PC-3 (cell line): Measurements from ENCODE around the gene ZNF423. TPM values are rescaled to one million over a fixed set of nuclear protein-coding genes. Genes with fewer than 3 reads are reported as not detected.

Experiments used
- ATAC-seq: fragments of 200-7000 bp; cut with Tn5 transposase; 2 replicates; pipeline ENCODE4 v1.9.1; 2020; ENCODE audit warnings: mild to moderate bottlenecking, moderate library complexity
- BruUV-seq: library from RNA; stranded (reverse); fragments of 400-500 nt; replicated peaks from 2 replicates; lab custom pipeline; 2021; lab: Mats Ljungman, UMichigan
- CTCF ChIA-PET: fragments of 300-600 bp; sonication (Branson Sonifier 250); formaldehyde crosslinking; loops from one replicate; lab custom pipeline; 2022; ENCODE audit warnings: antibody characterized with exemption; lab: Charles Lee
- POLR2A ChIA-PET: fragments of 300-600 bp; sonication (Branson Sonifier 250); formaldehyde crosslinking; loops from one replicate; lab custom pipeline; 2022; ENCODE audit warnings: antibody characterized with exemption; ENCODE audit not compliant: unreplicated experiment; lab: Charles Lee
- DNase-seq: peaks from one replicate; pipeline ENCODE4 v3.0.0-alpha.2; 2015
- H2AFZ ChIP-seq: fragments of 300-600 bp; sonication (generic); 2 replicates; pipeline ENCODE4 v1.6.0; 2016; ENCODE audit warnings: antibody characterized with exemption, low read length
- H3F3A ChIP-seq: fragments of 300-600 bp; sonication (generic); one replicate; pipeline ENCODE4 v1.6.0; 2017; ENCODE audit warnings: antibody characterized with exemption, low read length, control low read depth, mild to moderate bottlenecking; ENCODE audit not compliant: unreplicated experiment
- H3K27ac ChIP-seq: fragments of 300-600 bp; sonication (generic); 2 replicates; pipeline ENCODE4 v1.5.1; 2016; ENCODE audit warnings: mild to moderate bottlenecking, low read length
- H3K27me3 ChIP-seq: fragments of 300-600 bp; sonication (generic); 2 replicates; pipeline ENCODE4 v1.6.1; 2016; ENCODE audit warnings: low read length, mixed read lengths
- H3K36me3 ChIP-seq: fragments of 300-600 bp; sonication (generic); 2 replicates; pipeline ENCODE4 v1.6.1; 2016; ENCODE audit warnings: low read depth, mixed run types, low read length, mixed read lengths
- H3K4me1 ChIP-seq: fragments of 300-600 bp; sonication (generic); 2 replicates; pipeline ENCODE4 v1.5.1; 2016; ENCODE audit warnings: low read length; ENCODE audit not compliant: insufficient read depth
- H3K4me2 ChIP-seq: fragments of 300-600 bp; sonication (generic); 2 replicates; pipeline ENCODE4 v1.6.0; 2016; ENCODE audit warnings: low read length
- H3K4me3 ChIP-seq: fragments of 300-600 bp; sonication (generic); 2 replicates; pipeline ENCODE4 v1.5.1; 2016; ENCODE audit warnings: mild to moderate bottlenecking, low read length, mixed read lengths
- H3K79me2 ChIP-seq: fragments of 300-600 bp; sonication (generic); 2 replicates; pipeline ENCODE4 v1.6.1; 2017; ENCODE audit warnings: low read length, mixed read lengths
- H3K9ac ChIP-seq: fragments of 300-600 bp; sonication (generic); 2 replicates; pipeline ENCODE4 v1.6.0; 2016; ENCODE audit warnings: mild to moderate bottlenecking, low read length
- H3K9me2 ChIP-seq: fragments of 300-600 bp; sonication (generic); replicated peaks from 2 replicates; pipeline ENCODE4 v1.6.1; 2016; ENCODE audit warnings: mixed run types, low read length, mixed read lengths
- H3K9me3 ChIP-seq: fragments of 300-600 bp; sonication (generic); 2 replicates; pipeline ENCODE4 v1.6.1; 2016; ENCODE audit warnings: low read length, mixed read lengths
- H4K20me1 ChIP-seq: fragments of 300-600 bp; sonication (generic); 2 replicates; pipeline ENCODE4 v1.6.1; 2016; ENCODE audit warnings: low read length, mixed read lengths
- EZH2 ChIP-seq: fragments of 300-600 bp; sonication (generic); IDR thresholded peaks from one replicate; pipeline ENCODE4 v1.6.1; 2017; ENCODE audit warnings: antibody characterized with exemption, mild to moderate bottlenecking, low read length; ENCODE audit not compliant: unreplicated experiment
- EZH2phosphoT487 ChIP-seq: fragments of 300-600 bp; sonication (generic); IDR thresholded peaks from 2 replicates; pipeline ENCODE4 v1.6.1; 2018; ENCODE audit warnings: mild to moderate bottlenecking, antibody characterized with exemption, low read length, borderline replicate concordance
- intact Hi-C: fragments of 100-400 bp; cut with micrococcal nuclease; formaldehyde crosslinking; loops from 2 replicates; pipeline ENCODE4 v1.9.0; 2023
- total RNA-seq: library from RNA; depleted of rRNA; stranded (reverse); fragments of >200 nt; gene quantifications from 2 replicates; pipeline ENCODE4 v1.2.3, GENCODE V29; 2014
- TF ChIP-seq, protein P1 (sequence below): fragments of 300-600 bp; sonication (generic); conservative IDR thresholded peaks from 2 replicates; pipeline ENCODE4 v1.5.1; 2017; ENCODE audit warnings: antibody characterized with exemption, low read depth, mild to moderate bottlenecking, low read length

ZNF423 gene
- total RNA-seq, 1 experiment from 2014 or later, result not detected

DNA sequence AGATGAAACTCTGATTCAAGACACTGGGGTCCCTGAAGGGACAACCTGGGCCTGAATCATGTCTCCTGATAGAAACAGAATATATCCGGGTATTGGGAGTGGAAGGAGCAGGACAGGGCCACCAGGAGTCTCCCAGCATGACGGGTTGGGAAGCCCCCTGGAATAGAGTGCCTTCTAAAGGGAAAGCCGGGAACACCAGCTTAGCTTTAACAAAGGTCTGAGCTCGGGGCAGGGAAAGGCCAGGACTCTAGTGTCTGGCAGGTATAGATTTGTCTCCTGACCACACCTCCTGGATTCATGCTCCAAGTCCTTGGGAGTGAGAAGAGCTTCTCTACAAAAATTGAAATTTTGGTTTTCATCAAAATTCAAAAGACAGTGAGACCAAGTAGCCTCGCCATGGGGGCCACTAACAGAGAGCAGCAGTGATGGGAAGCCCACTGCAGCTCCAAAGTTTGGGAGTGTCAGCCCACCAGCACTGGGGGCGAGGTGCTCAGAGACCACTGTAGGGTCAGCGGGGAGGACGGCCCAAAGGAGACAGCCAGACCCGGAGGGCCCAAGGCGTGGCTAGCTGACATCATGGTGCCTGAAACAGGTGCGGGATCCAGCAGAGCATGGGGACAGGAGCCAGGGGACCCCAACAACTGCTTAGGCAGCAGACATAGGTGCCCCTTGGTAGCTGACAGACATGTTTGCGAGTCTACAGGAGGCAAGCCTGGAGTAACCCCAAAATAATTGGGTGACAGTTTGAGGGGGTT lies 401.3 kb downstream of the ZNF423 start:
- CTCF ChIA-PET, result no interaction called here
- no peaks in the 10 kb centered on the region for H3F3A ChIP-seq
- no peaks in the 10 kb centered on the region for H3K79me2 ChIP-seq
- POLR2A ChIA-PET, result no interaction called here
- no peak overlapping the region for H3K4me3 ChIP-seq
- DNase-seq (no peak), ATAC-seq (no peak)
- H3K9me2 ChIP-seq, result no peaks in the 10 kb centered on the region
- no peaks in the 10 kb centered on the region for H3K4me1 ChIP-seq
- BruUV-seq, result no TSS peak
- no peak overlapping the region for H3K9ac ChIP-seq
- no peaks in the 10 kb centered on the region for H4K20me1 ChIP-seq
- no peaks in the 10 kb centered on the region for H3K9me3 ChIP-seq
- 0 out of 2 replicates have a peak, but pooled peaks cover 5% of the 10 kb centered on the region for H3K27me3 ChIP-seq
- no peaks in the 10 kb centered on the region for H3K36me3 ChIP-seq
- no peak overlapping the region for H3K4me2 ChIP-seq
- no peak for TF ChIP-seq EZH2phosphoT487
- TF ChIP-seq, protein P1, sequence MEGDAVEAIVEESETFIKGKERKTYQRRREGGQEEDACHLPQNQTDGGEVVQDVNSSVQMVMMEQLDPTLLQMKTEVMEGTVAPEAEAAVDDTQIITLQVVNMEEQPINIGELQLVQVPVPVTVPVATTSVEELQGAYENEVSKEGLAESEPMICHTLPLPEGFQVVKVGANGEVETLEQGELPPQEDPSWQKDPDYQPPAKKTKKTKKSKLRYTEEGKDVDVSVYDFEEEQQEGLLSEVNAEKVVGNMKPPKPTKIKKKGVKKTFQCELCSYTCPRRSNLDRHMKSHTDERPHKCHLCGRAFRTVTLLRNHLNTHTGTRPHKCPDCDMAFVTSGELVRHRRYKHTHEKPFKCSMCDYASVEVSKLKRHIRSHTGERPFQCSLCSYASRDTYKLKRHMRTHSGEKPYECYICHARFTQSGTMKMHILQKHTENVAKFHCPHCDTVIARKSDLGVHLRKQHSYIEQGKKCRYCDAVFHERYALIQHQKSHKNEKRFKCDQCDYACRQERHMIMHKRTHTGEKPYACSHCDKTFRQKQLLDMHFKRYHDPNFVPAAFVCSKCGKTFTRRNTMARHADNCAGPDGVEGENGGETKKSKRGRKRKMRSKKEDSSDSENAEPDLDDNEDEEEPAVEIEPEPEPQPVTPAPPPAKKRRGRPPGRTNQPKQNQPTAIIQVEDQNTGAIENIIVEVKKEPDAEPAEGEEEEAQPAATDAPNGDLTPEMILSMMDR, result no peak
- no peak for TF ChIP-seq EZH2
- no peak overlapping the region for H2AFZ ChIP-seq
- no peak overlapping the region for H3K27ac ChIP-seq
- intact Hi-C loops, result no loop called here

DNA sequence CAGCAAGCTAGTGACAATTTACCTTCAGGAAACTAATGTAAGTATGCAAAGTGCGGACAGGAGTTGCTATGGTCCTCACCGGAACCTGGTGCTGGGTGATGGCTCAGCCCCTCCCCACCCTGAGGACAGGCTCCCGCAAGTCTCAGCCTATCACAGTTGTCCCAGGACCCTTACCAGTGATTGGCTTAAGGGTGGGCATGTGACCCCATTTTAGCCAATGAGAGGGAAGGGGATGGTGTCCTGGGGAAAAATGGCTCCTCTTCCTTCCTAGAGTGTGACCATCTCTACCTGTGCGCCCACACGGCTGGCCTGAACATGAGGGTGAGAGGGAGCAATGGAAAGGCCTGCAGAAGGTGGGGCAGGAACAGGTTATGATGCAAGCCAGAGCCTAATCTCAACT lies 401.9 kb downstream of the ZNF423 start:
- no peaks in the 10 kb centered on the region for H4K20me1 ChIP-seq
- DNase-seq (no peak), ATAC-seq (no peak)
- intact Hi-C loops, result no loop called here
- no peaks in the 10 kb centered on the region for H3F3A ChIP-seq
- ChIA-PET CTCF (no interaction called here), POLR2A (no interaction called here)
- 0 out of 2 replicates have a peak, but pooled peaks cover 5% of the 10 kb centered on the region for H3K27me3 ChIP-seq
- H3K27ac ChIP-seq, result no peak overlapping the region
- no peak overlapping the region for H3K9ac ChIP-seq
- TF ChIP-seq EZH2, result no peak
- TF ChIP-seq, protein P1, result no peak
- TF ChIP-seq EZH2phosphoT487, result no peak
- no peaks in the 10 kb centered on the region for H3K36me3 ChIP-seq
- H3K9me3 ChIP-seq, result no peaks in the 10 kb centered on the region
- no peak overlapping the region for H3K4me3 ChIP-seq
- H3K4me1 ChIP-seq, result no peaks in the 10 kb centered on the region
- no peak overlapping the region for H2AFZ ChIP-seq
- H3K4me2 ChIP-seq, result no peak overlapping the region
- H3K79me2 ChIP-seq, result no peaks in the 10 kb centered on the region
- BruUV-seq, result no TSS peak
- no peaks in the 10 kb centered on the region for H3K9me2 ChIP-seq

DNA sequence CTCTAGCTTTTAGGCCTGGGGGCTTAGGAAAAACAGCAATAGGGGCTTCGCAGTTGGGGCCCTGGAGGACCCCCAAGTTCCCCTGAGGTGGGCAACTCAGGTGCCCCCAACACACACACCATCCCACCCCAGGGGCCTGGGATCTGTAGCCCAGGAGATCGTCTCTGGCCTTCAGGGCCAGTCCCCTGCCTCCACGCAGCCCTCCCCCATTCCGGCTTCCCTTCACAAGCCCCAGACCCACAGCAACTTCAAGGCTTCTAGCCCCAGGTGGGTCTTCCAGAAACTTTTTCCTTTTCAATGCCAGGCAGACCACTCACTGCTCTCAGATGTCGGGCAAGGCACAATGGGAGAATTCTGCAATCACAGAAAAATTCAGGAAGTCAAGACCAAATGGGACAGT lies 402.9 kb downstream of the ZNF423 start:
- Histone ChIP-seq H3K9me2 (no peaks in the 10 kb centered on the region), H3K9ac (no peak overlapping the region), H4K20me1 (no peaks in the 10 kb centered on the region), H3K79me2 (no peaks in the 10 kb centered on the region), H2AFZ (no peak overlapping the region), H3K4me1 (no peaks in the 10 kb centered on the region), H3K27ac (no peak overlapping the region), H3F3A (no peaks in the 10 kb centered on the region), H3K4me2 (no peak overlapping the region), H3K36me3 (no peaks in the 10 kb centered on the region), H3K4me3 (no peak overlapping the region), H3K9me3 (no peaks in the 10 kb centered on the region), H3K27me3 (0 out of 2 replicates have a peak, but pooled peaks cover 5% of the 10 kb centered on the region)
- no peak for TF ChIP-seq EZH2
- TF ChIP-seq, protein P1, result no peak
- no peak for TF ChIP-seq EZH2phosphoT487
- ATAC-seq (no peak), DNase-seq (no peak)
- CTCF ChIA-PET, result no interaction called here
- POLR2A ChIA-PET, result no interaction called here
- no TSS peak for BruUV-seq
- intact Hi-C loops, result no loop called here
